HUES6 (cell line): Measurements from ENCODE around the gene PNMA8C.

Experiments used
- H3K27ac ChIP-seq: 2 replicates; pipeline ENCODE4 v1.7.0; 2013; ENCODE audit warnings: low read depth, mild to moderate bottlenecking, low read length, inconsistent platforms
- H3K27me3 ChIP-seq: 2 replicates; pipeline ENCODE4 v1.6.1; 2013; ENCODE audit warnings: low read length; ENCODE audit not compliant: control insufficient read depth, insufficient read depth
- H3K36me3 ChIP-seq: 2 replicates; pipeline ENCODE4 v1.6.1; 2013; ENCODE audit warnings: low read length; ENCODE audit not compliant: control insufficient read depth, insufficient read depth
- H3K4me1 ChIP-seq: 2 replicates; pipeline ENCODE4 v1.6.1; 2013; ENCODE audit warnings: low read length; ENCODE audit not compliant: control insufficient read depth, insufficient read depth
- H3K4me3 ChIP-seq: 2 replicates; pipeline ENCODE4 v1.5.1; 2013; ENCODE audit warnings: low read depth, low read length
- H3K9ac ChIP-seq: one replicate; pipeline ENCODE4 v1.6.1; 2013; ENCODE audit warnings: mild to moderate bottlenecking, low read length
- H3K9me3 ChIP-seq: 2 replicates; pipeline ENCODE4 v1.6.1; 2013; ENCODE audit warnings: low read depth, low read length; ENCODE audit not compliant: control insufficient read depth, insufficient read depth

The PNMA8C gene

DNA sequence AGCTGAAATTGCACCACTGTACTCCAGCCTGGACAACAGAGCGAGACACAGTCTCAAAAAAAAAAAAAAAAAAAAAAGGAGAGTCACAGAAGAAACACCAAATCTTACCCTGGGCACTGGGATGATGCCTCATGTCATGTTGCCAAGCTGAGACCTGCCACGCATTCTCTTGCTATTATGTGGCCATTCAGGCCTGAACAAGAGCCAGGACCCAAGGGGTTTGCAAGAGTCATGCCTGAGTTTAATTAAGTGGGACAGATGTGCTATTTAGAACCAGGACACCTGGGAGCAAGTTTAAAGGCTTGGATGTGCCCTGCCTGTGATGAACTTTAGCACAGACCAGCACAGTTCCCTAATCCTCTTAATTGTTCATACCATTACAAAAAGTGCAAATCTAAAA lies 32.8 kb upstream of the PNMA8C start:
- Histone ChIP-seq H3K4me1 (no peaks in the 10 kb centered on the region), H3K9ac (no peak overlapping the region), H3K27me3 (no peaks in the 10 kb centered on the region), H3K36me3 (no peaks in the 10 kb centered on the region), H3K9me3 (no peaks in the 10 kb centered on the region), H3K27ac (no peak overlapping the region), H3K4me3 (no peak overlapping the region)

DNA sequence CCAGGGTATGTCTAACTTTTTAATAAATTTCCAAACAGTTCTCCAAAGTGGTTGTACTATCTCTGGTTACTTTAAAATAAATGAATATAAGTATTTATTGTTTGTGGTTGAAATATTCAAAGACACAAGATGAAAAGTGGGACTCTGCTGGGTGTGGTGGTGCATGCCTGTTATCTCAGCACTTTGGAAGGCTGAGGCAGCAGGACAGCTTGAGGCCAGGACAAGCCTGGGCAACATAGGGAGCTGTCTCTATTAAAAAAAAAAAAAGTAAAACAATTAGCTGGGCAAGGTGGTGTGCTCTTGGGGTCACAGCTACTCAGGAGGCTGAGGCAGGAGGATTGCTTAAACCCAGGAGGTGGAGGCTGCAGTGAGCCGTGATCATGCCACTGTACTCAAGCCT lies 32.2 kb upstream of the PNMA8C start:
- H3K9ac ChIP-seq: no peak overlapping the region
- no peaks in the 10 kb centered on the region for H3K9me3 ChIP-seq
- no peaks in the 10 kb centered on the region for H3K27me3 ChIP-seq
- H3K4me3 ChIP-seq: no peak overlapping the region
- H3K27ac ChIP-seq: no peak overlapping the region
- no peaks in the 10 kb centered on the region for H3K4me1 ChIP-seq
- no peaks in the 10 kb centered on the region for H3K36me3 ChIP-seq

- no peaks in the 10 kb centered on the region for H3K4me1 ChIP-seq
- H3K27ac ChIP-seq: no peak overlapping the region
- no peaks in the 10 kb centered on the region for H3K36me3 ChIP-seq
- H3K9ac ChIP-seq: no peak overlapping the region
- no peaks in the 10 kb centered on the region for H3K27me3 ChIP-seq
- H3K4me3 ChIP-seq: no peak overlapping the region
- H3K9me3 ChIP-seq: 0 out of 2 replicates have a peak, but pooled peaks cover 2% of the 10 kb centered on the region
Measured at GRCh38 chr19:46460055-46460454, 31.3 kb upstream of the PNMA8C start.

DNA sequence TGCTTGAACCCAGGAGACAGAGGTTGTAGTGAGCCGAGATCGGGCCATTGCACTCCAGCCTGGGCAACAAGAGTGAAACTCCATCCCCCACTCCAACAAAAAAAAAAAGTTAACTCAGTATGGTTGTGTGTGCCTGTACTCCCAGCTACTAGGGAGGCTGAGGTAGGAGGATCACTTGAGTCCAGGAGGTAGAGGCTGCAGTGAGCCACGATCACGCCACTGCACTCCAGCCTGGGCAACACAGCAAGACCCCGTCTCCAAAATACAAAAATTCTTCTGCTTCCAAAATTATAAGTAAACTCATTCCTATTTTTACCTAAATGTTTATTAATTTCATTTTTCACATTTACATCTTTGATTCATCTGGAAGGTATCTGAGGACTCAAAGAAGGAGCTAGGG lies 28.2 kb upstream of the PNMA8C start:
- no peaks in the 10 kb centered on the region for H3K36me3 ChIP-seq
- H3K27me3 ChIP-seq: no peaks in the 10 kb centered on the region
- no peak overlapping the region for H3K4me3 ChIP-seq
- 0 out of 2 replicates have a peak, but pooled peaks cover 2% of the 10 kb centered on the region for H3K9me3 ChIP-seq
- H3K4me1 ChIP-seq: no peaks in the 10 kb centered on the region
- H3K9ac ChIP-seq: no peak overlapping the region
- no peak overlapping the region for H3K27ac ChIP-seq

- Histone ChIP-seq H3K27me3 (no peaks in the 10 kb centered on the region), H3K9me3 (peaks cover 10% of the 10 kb centered on the region), H3K4me3 (no peak overlapping the region), H3K4me1 (no peaks in the 10 kb centered on the region), H3K27ac (no peak overlapping the region), H3K9ac (no peak overlapping the region), H3K36me3 (no peaks in the 10 kb centered on the region)
Measured at GRCh38 chr19:46454244-46454643, 25.5 kb upstream of the PNMA8C start.

DNA sequence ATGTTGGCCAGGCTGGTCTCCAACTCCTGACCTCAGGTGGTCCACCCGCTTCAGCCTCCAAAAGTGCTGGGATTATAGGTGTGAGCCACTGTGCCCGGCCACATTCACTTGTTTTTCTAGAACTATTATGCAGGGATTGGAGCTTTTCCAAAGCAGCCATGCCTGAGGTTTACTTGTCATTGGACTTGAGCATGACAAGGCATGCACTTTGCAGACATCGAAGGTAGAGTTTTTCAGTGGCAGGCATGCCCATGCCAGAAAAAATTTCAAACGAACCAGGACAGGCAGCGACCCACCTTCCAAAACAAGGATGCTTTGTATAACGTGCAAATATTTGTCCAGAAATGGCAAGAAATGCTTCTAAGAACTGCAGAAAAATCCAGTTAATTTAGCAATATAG lies 24.9 kb upstream of the PNMA8C start:
- Histone ChIP-seq H3K27me3 (no peaks in the 10 kb centered on the region), H3K9me3 (peaks cover 11% of the 10 kb centered on the region), H3K4me3 (no peak overlapping the region), H3K9ac (no peak overlapping the region), H3K36me3 (no peaks in the 10 kb centered on the region), H3K27ac (no peak overlapping the region), H3K4me1 (no peaks in the 10 kb centered on the region)

DNA sequence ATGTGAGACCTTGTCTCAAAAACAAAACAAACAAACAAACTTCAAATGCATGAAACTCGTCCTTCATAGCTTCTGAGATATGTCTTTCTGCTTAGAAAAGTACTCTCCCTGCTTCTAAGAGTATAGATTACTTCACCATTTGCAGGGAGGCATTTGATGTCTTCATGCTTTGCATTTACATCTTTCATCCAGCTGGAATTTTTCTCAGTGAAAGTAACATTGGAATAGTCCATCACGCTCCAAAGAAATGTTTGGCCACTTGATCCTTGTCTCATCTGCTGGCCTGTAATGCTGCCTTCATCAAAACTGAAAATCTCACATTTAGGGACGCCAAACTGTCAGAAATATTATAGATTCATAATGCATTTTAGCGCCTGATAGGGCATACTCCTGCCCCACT lies 23.4 kb upstream of the PNMA8C start:
- Histone ChIP-seq H3K9ac (no peak overlapping the region), H3K27ac (no peak overlapping the region), H3K4me3 (no peak overlapping the region), H3K4me1 (no peaks in the 10 kb centered on the region), H3K36me3 (no peaks in the 10 kb centered on the region), H3K9me3 (peaks cover 11% of the 10 kb centered on the region), H3K27me3 (no peaks in the 10 kb centered on the region)

DNA sequence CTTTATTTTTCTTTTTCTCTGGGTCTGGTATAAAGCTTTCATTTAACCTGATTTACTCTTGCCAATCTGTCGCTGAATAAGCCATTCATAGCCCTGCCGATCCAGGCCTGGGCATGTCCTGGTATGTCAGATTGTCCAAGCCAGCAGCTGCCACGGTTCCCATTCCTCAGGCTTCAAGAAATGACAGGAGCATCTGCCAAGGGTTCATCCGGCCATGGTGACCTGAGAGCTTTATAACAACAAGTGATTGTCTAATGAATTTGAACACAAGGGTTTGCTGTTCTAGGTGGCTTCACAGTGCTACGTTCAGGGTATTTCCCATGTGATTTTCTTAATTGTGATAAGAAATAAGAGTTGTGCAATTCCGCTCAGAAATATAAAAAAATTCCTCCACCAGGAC lies 22.6 kb upstream of the PNMA8C start:
- no peak overlapping the region for H3K27ac ChIP-seq
- no peaks in the 10 kb centered on the region for H3K4me1 ChIP-seq

GRCh38 chr19:46450737-46451136 lies 22.0 kb upstream of the PNMA8C start:
- Histone ChIP-seq H3K4me3 (no peak overlapping the region), H3K4me1 (no peaks in the 10 kb centered on the region), H3K27ac (no peak overlapping the region), H3K36me3 (no peaks in the 10 kb centered on the region), H3K27me3 (no peaks in the 10 kb centered on the region), H3K9me3 (peaks cover 11% of the 10 kb centered on the region), H3K9ac (no peak overlapping the region)

More for the DNA sequence above, 22.6 kb upstream of the PNMA8C start:
- H3K4me3 ChIP-seq: no peak overlapping the region
- H3K9me3 ChIP-seq: peaks cover 11% of the 10 kb centered on the region
- no peaks in the 10 kb centered on the region for H3K27me3 ChIP-seq
- no peak overlapping the region for H3K9ac ChIP-seq
- H3K36me3 ChIP-seq: no peaks in the 10 kb centered on the region

GRCh38 chr19:46449228-46449627 lies 20.5 kb upstream of the PNMA8C start:
- no peaks in the 10 kb centered on the region for H3K4me1 ChIP-seq
- H3K36me3 ChIP-seq: no peaks in the 10 kb centered on the region
- H3K9ac ChIP-seq: no peak overlapping the region
- H3K4me3 ChIP-seq: no peak overlapping the region
- no peaks in the 10 kb centered on the region for H3K27me3 ChIP-seq
- H3K9me3 ChIP-seq: peaks cover 9% of the 10 kb centered on the region
- H3K27ac ChIP-seq: no peak overlapping the region

DNA sequence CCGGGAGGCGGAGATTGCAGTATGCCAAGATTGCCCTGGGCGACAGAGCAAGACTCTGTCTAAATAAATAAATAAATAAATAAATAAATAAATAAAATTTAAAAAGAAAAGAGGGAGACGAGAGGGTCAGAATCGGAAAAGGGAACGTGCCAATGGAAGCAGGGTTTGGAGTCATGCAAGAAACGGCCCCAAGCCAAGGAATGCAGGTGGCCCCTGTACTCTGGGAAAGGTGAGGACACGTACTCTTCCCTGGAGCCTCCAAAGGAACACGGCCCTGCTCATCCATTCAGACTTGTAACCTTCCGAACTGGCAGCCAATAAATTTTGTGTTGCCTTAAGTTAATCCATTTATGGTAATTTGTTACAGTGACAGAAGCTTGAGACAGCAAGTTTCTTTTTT lies 19.9 kb upstream of the PNMA8C start:
- Histone ChIP-seq H3K4me1 (no peaks in the 10 kb centered on the region), H3K4me3 (no peak overlapping the region), H3K27ac (no peak overlapping the region), H3K36me3 (no peaks in the 10 kb centered on the region), H3K9me3 (peaks cover 9% of the 10 kb centered on the region), H3K27me3 (no peaks in the 10 kb centered on the region), H3K9ac (no peak overlapping the region)

DNA sequence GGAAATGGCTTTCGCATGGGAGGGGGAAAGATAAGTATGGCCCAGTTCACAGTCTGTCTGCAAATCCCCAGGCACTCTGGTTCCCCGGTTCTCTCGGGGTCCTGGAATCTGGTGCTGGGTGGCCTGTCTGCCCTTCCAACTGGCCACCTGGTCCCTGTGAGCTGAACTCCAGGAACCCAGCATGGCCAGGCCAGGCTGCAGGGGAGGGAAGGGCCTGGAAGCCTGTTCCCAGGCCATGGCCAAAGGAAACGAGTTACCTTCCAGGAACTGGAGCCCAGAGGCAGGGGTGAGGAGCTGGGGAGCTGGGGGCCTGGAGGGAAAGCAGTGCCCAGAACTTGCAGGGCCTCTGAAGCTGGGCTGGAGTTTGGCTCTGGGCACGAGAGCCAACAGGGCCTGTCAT lies 19.1 kb upstream of the PNMA8C start:
- H3K27me3 ChIP-seq: no peaks in the 10 kb centered on the region
- H3K27ac ChIP-seq: no peak overlapping the region
- H3K4me1 ChIP-seq: no peaks in the 10 kb centered on the region
- no peaks in the 10 kb centered on the region for H3K36me3 ChIP-seq
- peaks cover 9% of the 10 kb centered on the region for H3K9me3 ChIP-seq
- H3K4me3 ChIP-seq: no peak overlapping the region
- H3K9ac ChIP-seq: no peak overlapping the region
